ENCODE data around the gene APPBP2. TPM values are rescaled to one million over a fixed set of nuclear protein-coding genes. Genes with fewer than 3 reads are reported as not detected.

Gene APPBP2
- total and polyA plus RNA-seq, 2 donors (not counting 3 experiments of a cell fraction or from before 2014, with no cell fraction given), result 8.4 to 49.1 TPM

DNA sequence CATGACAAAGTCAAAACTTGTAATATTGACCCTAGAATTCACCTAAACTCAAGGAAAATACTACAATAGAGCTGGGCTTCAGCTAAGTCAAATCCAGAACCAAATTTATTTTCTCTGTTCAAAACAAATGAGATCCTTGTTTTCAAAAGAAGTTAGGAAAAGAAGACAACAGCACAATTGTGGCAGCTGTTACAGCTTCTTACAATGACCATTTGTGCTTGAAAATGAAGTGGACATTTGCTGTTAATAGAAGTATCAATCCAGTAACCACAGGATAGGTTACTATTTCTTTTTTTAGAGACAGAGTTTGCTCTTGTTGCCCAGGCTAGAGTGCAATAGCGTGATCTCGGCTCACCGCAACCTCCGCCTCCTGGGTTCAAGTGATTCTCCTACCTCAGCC lies 44.4 kb downstream of the APPBP2 start:
- no peaks in the 10 kb centered on the region for H3K27me3 ChIP-seq (ENCODE audit: control insufficient read depth in 2 of 2, insufficient read depth in 2 of 2, low read length in 2 of 2)
- H4K20me1 ChIP-seq (replicated peaks; ENCODE audit: control insufficient read depth, extremely low read depth, insufficient read depth, low read length), result no peaks in the 10 kb centered on the region
- FAIRE-seq (no peak), DNase-seq (ENCODE audit: low read depth, low spot score) (no peak)
- ChIA-PET POLR2A (no interaction called here), CTCF (no interaction called here)
- H2AFZ ChIP-seq (ENCODE audit: low read depth, low read length), result no peak overlapping the region
- H3K9ac ChIP-seq (replicated peaks; ENCODE audit: extremely low read depth, insufficient read depth, low read length), result no peak overlapping the region
- no TSS peak for BruUV-seq (replicated peaks)
- H3K4me1 ChIP-seq (ENCODE audit: control insufficient read depth, extremely low read depth, insufficient read depth, low read length), result no peaks in the 10 kb centered on the region
- H3K4me3 ChIP-seq (replicated peaks in 1 of 3; ENCODE audit: insufficient read depth in 1 of 3, low read depth in 1 of 3, low read length in 3 of 3), result no peak overlapping the region
- no peaks in the 10 kb centered on the region for H3K79me2 ChIP-seq (ENCODE audit: control insufficient read depth, insufficient read depth, low read length)
- H3K27ac ChIP-seq (ENCODE audit: insufficient read depth, low read depth, low read length), result no peak overlapping the region
- no peaks in the 10 kb centered on the region for H3K9me3 ChIP-seq (replicated peaks; ENCODE audit: control insufficient read depth, insufficient read depth, low read length)
- dilution Hi-C loops (cut with MboI; ENCODE audit: extremely low pct_ligation_motif_present, low sequenced_read_pairs) (no loop called here), intact Hi-C loops (cut with micrococcal nuclease) (no loop called here)
- H3K4me2 ChIP-seq (ENCODE audit: insufficient read depth, low read length), result no peak overlapping the region
- TF ChIP-seq MYC (IDR thresholded peaks at IDR 0.05; ENCODE audit: low read depth, low read length), result no peak
- no peak for TF ChIP-seq POLR2AphosphoS5 (IDR thresholded peaks at IDR 0.05; ENCODE audit: insufficient read depth, low read depth, low read length)
- no peak for TF ChIP-seq GATA2 (IDR thresholded peaks at IDR 0.05; ENCODE audit: insufficient read depth, insufficient read length, low read depth, low read length)
- no peaks in the 10 kb centered on the region for H3K9me1 ChIP-seq (replicated peaks; ENCODE audit: control insufficient read depth, extremely low read depth, insufficient read depth, low read length)
- peaks cover 0 to 3% of the 10 kb centered on the region in 2 experiments for H3K36me3 ChIP-seq (ENCODE audit: control insufficient read depth in 2 of 2, extremely low read depth in 1 of 2, insufficient read depth in 2 of 2, low read length in 2 of 2)

DNA sequence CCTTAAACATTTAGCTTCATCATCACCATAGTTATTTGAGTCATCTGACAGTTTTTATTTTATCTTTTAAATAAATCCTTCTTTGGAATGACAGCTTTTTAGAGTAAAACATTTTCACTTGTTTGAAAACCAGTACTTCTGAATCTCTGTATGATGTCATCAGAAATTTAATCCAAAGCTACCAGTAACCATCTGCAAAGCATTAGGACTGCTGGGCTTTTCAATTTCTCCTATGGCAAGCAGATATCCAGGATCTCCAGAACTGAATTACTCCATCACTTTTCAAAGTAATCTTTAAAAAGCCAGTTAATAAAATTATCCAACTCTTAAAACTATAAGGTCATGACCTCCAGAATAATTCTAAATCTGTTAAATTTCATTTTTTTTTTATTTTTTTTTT lies 52.3 kb downstream of the APPBP2 start:
- Histone ChIP-seq H3K27me3 (ENCODE audit: control insufficient read depth in 2 of 2, insufficient read depth in 2 of 2, low read length in 2 of 2) (no peaks in the 10 kb centered on the region), H3K4me1 (ENCODE audit: control insufficient read depth, extremely low read depth, insufficient read depth, low read length) (peaks cover 14% of the 10 kb centered on the region), H3K4me3 (replicated peaks in 1 of 3; ENCODE audit: insufficient read depth in 1 of 3, low read depth in 1 of 3, low read length in 3 of 3) (no peak overlapping the region), H2AFZ (ENCODE audit: low read depth, low read length) (no peak overlapping the region), H3K9me1 (replicated peaks; ENCODE audit: control insufficient read depth, extremely low read depth, insufficient read depth, low read length) (no peaks in the 10 kb centered on the region), H3K79me2 (ENCODE audit: control insufficient read depth, insufficient read depth, low read length) (no peaks in the 10 kb centered on the region), H3K36me3 (ENCODE audit: control insufficient read depth in 2 of 2, extremely low read depth in 1 of 2, insufficient read depth in 2 of 2, low read length in 2 of 2) (peaks cover 0 to 5% of the 10 kb centered on the region in 2 experiments), H3K27ac (ENCODE audit: insufficient read depth, low read depth, low read length) (no peak overlapping the region), H3K9me3 (replicated peaks; ENCODE audit: control insufficient read depth, insufficient read depth, low read length) (no peaks in the 10 kb centered on the region), H3K4me2 (ENCODE audit: insufficient read depth, low read length) (no peak overlapping the region), H4K20me1 (replicated peaks; ENCODE audit: control insufficient read depth, extremely low read depth, insufficient read depth, low read length) (no peaks in the 10 kb centered on the region), H3K9ac (replicated peaks; ENCODE audit: extremely low read depth, insufficient read depth, low read length) (no peak overlapping the region)
- TF ChIP-seq POLR2A (IDR thresholded peaks at IDR 0.05; ENCODE audit: low read depth, low read length), result no peak
- intact Hi-C loops (cut with micrococcal nuclease), result no loop called here
- no peak for DNase-seq (ENCODE audit: low read depth, low spot score)
- POLR2A ChIA-PET, result no interaction called here
- dilution Hi-C loops (cut with MboI; ENCODE audit: extremely low pct_ligation_motif_present, low sequenced_read_pairs), result no loop called here
- CTCF ChIA-PET, result interaction anchor here (0.6 to 1.1 kb wide), 3 partner anchors 87 to 164 kb away, joined by 3 to 4 read pairs (median 4); no protein-coding TSS in a partner anchor
- BruUV-seq (replicated peaks), result no TSS peak
- no peak for FAIRE-seq
